ENCODE data around the gene ARFGAP3.

Gene ARFGAP3

DNA sequence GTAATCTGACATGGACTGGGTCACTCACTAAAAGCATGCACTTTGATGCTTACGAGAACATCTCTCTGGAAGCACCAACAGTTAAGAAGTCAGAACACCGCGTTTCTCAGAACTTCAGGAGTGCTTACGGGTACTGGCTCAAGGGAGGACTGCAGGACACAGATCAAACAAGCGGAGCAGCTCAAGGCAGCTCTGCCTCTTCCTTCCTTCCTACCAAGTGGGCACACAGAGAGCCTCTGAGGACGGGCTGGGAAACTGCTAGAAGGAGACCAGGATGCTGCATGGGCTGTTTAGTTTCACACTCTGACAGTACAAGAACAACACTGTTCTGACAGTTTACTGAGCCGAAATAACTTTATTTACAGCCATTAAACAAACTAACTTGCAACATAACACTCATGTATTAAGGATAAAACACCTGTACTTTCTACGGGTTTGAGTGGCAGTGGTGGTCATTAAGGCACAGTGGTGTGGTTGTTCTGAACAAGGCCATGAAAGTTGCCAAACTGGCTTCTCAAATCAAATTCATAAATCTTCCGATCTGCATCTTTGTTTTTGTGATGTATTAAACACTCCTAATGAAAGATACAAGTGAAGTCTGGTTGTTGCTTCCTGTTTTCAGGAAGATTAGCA lies 37.5 kb downstream of the ARFGAP3 start:
- no peak for DNase-seq (ENCODE audit: low read depth)

DNA sequence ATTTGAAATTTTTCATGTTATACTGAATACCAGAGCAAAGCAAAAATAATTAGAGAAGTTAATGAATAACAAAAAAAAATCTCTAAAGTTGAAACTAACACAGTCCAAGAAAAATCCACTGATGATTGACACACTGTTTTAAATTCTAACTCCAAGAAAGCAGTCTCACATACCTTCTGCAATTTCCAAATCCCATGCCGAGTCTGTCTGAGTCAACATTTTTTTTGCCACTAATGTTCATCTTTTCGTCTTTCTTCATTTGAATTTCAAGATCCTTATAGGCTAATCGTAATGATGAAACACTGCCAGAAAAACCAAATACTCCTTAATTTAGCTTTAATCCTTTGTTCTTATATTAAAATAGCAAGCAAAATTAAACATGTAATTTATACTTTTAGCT lies 39.5 kb downstream of the ARFGAP3 start:
- DNase-seq (ENCODE audit: low read depth), result no peak

DNA sequence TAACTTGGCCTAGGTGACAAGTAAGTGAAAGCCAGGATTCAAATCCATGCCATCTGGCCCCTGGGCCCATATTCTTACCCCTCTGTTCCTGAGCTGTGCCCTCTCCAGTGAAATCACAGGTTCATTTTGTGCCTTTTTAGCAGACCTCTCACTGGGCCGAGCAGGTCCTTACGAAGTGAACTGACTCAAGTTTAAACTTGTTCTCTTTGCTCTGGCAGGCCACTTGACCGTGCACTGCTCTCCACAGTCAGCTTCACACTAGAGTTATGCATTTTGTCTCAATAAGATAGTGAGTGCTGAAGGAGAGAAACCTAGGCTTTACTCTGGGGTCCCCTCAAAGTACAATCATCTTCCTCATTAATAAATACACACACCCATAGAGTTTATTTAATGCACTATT lies 40.7 kb downstream of the ARFGAP3 start:
- no peak for DNase-seq (ENCODE audit: low read depth)

DNA sequence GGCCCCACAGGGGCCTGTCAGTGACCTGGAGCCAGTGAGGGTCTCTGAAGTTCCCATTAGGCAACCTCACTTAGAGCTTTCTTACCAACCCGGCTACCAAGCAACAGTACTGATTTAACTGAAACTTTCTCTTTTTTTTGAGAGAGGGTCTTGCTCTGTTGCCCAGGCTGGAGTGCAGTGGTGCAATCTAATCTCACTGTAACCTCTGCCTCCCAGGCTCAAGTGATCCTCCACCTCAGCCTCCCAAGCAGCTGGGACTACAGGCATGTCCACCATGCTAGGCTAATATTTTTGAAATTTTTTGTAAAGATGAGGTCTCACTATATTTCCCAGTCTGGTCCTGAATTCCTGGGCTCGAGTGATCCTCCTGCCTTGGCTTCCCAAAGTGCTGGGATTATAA lies 42.5 kb downstream of the ARFGAP3 start:
- no peak for DNase-seq (ENCODE audit: low read depth)

DNA sequence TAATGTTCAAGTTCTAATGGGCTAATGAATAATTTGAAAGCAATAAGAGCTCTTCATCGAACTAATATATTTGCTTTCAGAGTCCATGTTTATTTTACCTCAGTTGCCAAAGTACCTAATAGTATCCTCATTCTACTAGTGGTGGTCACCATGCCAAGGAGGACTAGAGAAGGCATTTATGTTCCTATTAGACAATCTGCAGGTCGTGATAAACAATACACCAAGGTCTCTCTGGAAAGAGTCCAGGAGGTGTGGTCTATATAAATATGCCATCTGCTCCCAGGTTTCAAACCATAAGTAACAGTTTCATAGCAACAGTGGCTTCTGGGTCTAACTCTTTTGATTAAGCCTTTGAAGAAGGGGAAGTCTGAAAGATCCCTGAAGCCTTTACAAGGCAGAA lies 42.9 kb downstream of the ARFGAP3 start:
- DNase-seq (ENCODE audit: low read depth), result no peak

DNA sequence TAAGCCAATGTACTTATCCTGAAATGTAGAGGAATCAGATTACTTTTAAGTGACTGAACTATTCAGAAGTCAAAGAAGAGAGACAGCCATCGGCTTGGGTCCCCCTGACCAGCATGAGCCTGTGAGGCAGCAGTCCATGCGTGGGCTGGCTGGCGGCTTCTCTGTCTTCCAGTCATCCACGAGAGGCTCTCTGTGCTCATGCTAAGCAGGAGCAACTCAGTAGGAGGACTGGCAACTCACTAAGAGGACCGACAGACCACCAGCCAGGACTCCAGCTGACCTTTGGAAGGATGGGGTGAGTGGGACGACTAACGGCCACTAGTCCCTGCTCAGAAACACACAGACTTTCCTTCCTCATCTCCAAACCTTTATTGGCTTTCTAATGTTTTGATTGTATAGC lies 43.6 kb downstream of the ARFGAP3 start:
- no peak for DNase-seq (ENCODE audit: low read depth)

DNA sequence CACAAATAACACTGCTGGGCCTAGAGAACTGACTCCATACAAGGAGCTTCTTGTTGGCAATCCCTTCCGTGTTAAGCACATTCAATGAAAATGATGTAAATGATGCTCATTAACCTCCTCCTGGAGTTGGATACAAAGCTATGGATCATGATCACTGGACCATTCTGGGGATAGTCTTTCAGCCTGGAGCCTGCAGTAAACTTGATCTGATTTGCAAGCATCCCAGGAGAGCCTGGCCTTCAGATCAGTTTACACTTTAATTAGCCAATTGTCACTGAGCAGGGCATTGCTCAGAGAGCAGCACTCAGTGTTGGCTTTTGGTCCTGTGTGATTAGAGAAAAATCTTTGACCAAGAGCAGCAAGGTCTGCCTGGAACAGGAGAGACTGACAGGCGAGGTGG lies 45.6 kb downstream of the ARFGAP3 start:
- DNase-seq (ENCODE audit: low read depth), result no peak

DNA sequence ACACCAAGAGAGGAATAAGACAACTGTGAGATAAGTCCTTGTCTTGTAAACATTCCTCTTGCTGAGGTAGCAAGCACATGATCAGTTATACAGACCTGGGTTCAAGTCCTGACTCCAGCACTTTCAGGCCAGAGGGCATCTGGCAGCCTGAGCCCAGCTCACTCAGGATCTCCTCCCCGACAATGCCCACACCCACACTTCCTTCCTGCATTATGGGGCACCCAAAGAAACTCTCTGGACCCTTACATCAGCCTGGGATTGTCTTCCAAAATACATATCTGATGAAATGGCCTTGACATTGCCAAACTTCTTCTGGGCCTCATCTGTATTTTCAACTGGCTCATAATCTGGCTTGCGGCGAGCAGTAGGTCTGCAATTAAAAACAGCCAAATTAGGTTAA lies 48.6 kb downstream of the ARFGAP3 start:
- DNase-seq (ENCODE audit: low read depth), result no peak

DNA sequence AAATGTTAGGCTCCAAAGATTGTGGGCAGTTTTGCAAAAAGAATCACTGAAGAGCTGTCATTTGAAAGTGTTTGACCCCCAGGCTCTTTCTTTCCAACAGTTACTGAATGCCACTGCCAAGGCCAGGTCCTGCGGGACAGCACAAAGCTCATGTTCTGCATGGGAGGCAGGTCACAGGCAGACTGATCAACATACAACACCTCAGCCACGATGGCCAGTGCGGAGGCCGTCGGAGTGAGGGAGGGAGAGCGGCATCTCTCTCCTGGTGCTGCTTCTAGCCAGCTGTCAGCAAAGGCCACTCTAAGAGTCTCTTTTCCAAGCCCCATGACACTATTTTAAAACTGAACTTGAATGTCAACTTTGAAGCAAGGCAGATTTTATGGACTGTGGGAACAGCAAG lies 49.9 kb downstream of the ARFGAP3 start:
- no peak for DNase-seq (ENCODE audit: low read depth)

DNA sequence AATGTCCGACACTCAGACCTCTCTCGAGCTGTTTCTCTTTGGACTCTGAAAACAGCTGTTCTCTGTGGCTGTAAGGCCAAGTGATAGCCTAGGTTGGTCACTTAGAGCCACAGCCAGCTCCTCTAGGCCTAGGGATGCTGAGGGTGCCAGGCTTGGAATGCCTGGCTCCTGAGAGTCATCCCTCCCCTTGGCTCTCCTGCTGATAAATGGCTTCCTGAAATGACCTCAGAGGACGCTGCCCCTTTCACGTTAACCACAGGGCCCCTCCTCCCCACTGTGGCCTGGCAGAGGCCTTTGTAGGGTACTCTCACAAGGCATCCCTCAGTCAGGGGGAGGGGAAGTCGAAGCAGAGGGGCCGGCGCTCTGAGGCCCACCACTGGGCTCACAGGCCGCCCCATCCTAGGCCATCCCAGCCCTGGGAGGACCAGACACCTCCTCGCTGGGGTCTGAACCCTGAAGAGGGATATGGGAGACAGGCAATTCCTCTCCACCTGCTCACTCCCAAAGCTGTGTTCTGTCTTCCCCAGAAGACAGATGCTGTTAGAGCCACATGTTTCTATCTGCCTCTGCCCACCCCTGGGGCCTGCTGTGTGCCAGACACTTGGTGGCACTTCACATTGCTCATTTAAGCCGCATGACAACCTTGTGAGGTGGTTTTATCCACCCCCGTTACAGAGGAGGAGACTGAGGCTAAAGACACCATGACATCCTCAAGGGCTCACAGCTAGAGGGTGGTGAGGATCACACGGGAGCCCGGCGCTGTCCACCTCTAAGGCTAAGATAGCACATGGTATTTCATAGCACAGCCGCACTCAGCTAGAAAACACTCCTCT lies 50.9 kb downstream of the ARFGAP3 start:
- DNase-seq (ENCODE audit: low read depth), result no peak

DNA sequence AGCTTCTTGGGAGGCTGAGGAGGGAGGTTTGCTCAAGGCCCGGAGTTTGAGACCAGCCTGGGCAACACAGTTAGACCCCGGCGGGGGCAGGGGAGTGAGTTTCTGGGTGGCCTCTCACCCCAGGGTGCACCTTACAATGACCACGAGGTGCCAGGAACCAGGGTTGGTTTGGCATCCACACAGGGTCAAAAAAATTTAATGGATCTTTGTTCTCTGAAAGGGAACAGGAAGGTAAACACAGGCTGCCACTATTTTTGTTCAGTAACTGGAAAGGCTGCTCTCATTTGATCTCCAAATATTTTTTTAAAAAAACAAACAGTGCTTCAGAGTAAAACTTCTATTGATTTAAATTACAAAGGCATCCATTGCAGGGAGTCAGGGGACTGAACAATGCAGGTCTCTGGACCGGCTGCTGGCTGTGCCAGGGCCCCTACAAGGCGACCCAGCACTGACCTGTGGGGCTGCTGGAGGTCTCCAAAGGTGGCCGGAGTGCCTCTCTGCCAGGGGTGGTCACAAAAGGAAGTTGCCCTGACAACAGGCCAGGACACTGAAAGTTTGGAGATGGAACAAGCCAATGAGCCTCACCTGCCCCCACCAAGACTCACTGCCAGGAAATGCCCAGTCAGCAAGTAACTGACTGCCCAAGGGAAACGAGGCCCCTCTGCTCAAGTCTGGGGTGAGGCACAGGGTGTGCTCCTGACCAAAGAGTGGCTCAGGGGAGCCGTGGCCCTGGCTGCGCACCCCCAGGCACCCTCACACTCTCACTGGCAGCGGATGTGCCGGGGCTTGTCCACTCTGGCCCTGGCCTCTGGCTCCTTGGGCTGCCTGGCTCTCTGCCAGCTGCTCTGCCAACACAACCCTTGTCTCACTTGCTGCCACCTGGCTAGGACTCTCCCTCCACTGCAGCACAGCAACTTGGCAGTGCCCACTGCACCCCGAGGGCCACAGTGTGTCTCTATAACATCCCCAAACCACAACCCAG lies 51.8 kb downstream of the ARFGAP3 start:
- DNase-seq (ENCODE audit: low read depth), result no peak

DNA sequence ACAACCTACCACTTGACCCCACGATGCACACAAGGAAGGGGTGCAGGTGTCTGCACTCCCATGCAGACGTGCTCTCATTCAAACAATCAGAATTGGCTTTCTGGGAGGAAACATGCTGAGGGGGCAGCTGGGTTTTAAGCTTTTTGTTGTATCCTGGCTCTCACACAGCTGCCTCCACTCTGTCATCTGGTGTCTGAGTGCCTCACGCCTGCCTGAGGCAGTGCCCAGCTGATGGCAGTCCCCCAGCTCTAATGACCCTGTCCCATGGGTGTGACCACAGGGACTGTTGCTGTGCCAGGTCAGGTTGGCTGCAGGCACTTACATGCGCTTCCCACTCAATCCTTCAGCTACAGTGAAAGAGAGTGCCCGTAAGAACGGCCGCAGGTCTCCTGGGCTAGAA lies 53.7 kb downstream of the ARFGAP3 start:
- no peak for DNase-seq (ENCODE audit: low read depth)

DNA sequence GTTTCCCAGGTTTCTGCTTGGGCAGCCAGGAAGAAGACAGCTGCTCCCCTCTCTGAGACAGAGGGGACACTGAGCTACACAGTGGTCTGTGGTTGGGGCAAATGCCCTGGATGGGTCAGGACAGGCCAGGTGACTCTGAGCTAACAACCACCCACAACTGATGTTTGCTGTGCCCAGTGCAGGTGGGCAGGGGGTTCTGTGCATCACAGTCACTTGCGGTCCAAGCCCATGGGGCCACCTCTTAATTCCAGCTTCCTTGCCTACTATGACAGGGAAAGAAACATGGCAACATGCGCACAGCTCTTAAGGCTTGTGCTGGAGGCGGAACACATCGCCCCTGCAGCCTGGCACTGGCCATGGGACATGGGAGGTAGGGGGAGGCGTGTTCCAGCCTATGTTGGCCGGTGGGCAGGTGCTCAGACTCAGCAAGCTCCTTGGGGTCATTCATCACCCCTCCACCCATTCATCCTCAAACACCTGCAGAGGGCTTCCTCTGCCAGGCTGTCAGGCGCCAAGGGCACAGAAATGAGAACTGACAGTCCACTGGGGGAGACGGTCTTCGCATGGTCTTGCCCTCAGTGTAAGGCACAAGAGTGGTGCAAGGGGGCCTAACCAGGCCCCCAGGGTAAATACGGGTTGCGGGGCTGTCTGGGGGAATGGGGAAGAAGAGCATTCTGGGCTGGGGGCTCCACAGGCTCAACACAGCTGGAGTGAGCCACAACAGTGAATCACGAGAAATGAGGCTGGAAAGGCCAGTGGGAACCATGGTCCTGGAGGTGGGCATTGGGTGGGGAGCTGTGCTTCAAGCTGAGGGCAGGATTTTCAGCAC lies 55.6 kb downstream of the ARFGAP3 start:
- no peak for DNase-seq (ENCODE audit: low read depth)

DNA sequence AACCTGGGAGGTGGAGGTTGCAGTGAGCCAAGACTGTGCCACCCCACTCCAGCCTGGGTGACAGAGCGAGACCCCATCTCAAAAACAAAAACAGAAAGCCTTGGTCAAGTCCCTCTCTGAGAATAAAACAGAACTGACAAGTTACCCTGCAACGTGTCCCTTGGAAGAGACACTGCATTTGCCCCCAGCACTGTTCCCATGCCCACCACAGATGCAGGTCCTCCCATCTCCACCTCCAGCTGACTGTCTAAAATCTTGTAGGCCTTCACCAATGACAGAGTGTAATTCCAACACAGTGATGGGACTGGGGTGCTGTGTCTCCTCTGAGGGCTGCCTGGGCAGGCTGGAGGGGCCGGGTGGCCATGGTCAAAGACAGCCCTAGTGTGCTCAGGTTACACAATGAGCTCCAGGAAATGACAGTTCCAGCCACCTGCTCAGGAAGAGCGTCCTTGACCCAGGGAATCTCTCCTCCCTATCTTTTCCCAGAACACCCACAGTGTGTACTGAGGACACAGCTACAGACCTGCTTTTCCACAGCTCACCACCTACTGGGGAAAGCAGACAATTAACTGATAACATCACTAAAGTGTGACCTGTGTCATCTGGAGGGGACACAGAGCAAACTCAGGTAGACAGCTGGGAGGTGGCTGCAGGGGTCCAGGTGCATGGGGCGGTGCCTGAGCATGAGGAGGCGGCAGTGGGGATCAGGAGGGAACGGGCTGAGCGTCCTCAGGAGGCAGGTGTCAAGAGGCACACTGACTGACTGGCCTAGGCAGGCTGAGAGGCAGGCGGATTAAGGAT lies 56.4 kb downstream of the ARFGAP3 start:
- no peak for DNase-seq (ENCODE audit: low read depth)

DNA sequence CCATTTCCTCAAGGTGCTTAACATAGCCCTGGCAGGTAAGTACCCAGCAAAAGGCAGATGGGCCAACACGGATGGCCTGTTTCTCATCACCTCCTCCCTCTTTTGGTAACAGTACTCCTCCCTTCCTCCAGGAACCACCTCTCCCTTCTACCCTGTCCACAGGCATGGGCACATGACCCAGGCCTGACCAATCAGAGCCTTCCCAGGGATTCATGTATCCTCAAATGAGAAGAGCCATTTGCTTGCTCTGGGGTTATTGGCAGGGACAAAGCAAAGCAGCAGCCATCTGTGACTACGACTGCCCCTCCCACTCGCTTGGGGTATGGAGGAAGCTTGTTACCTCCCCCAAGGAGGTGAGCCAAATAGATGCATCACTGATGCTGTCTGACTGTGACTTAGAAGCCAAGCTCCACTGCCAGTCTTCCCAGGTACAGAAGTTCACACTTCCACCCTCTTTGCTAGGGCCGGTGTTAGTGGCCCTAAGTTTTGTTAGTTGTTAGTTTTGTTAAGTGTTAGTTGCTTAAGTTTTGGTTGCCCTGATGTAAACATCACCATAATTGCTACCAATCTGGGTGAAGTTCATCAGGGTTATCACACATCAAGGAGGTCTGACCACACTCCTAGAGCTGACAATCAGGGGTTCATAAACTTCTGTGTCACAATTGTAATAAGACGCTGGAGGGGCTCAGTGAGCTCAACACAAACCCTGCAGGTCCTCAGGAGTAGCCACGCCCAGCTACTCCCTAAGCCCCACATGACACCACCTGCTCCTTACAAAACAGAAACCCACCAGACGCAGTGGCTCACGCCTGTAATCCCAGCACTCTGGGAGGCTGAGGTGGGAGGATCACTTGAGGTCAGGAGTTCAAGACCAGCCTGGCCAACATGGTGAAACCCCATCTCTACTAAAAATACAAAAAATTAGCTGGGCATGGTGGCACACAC lies 57.3 kb downstream of the ARFGAP3 start:
- DNase-seq (ENCODE audit: low read depth), result no peak

DNA sequence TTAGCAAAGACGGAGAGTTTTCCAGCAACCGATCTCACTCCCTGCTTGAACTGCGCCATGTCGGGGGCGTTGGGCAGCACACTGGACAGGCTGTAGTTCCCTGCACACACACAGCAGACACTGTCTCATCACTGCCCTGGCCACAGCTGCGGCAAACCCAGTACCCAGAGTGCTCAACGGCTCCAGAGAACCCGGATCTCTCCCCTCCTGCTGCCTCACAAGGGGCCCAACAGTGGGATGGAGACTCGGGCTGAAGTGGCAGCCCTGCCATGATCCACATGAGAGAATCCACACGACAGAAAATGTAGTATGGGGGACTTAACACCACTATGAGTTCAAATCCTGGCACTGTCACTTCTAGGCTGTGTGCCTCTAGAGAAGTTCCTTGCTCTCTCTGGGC lies 58.0 kb downstream of the ARFGAP3 start:
- no peak for DNase-seq (ENCODE audit: low read depth)

DNA sequence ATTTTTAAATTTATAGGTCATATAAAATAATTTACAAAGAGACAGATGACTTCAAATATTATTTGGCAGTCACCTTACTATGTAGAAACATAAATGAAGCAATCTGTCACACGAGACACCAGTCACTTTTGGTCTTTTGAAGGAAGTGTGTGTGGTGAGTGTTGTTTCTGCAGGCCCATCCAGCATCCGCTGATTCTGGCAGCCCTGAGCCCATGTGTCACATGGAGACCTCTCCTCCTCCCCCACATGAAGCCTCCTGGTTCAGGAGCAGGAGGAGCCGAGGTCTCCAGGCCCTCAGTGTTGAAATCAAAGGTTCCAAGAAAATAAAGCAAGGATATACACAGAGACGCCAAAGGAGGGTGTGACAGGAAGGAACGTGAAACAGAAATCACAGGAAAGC lies 60.1 kb downstream of the ARFGAP3 start:
- no peak for DNase-seq (ENCODE audit: low read depth)

DNA sequence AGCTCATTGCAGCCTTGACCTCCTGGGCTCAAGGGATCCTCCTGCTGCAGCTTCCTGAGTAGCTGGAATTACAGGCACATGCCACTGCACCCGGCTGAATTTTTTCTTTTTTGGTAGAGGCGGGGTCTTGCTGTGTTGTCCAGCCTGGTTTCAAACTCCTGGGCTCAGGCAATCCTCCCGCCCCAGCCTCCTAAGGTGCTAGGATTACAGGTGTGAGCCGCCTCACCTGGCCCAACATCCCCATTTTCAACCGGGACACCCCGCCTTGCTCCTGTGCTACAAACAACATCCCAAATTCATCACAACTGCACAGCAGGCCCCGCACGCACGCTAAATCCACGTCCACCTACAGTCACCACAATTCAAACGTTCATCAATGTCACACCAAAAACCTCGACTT lies 61.0 kb downstream of the ARFGAP3 start:
- no peak for DNase-seq (ENCODE audit: low read depth)

DNA sequence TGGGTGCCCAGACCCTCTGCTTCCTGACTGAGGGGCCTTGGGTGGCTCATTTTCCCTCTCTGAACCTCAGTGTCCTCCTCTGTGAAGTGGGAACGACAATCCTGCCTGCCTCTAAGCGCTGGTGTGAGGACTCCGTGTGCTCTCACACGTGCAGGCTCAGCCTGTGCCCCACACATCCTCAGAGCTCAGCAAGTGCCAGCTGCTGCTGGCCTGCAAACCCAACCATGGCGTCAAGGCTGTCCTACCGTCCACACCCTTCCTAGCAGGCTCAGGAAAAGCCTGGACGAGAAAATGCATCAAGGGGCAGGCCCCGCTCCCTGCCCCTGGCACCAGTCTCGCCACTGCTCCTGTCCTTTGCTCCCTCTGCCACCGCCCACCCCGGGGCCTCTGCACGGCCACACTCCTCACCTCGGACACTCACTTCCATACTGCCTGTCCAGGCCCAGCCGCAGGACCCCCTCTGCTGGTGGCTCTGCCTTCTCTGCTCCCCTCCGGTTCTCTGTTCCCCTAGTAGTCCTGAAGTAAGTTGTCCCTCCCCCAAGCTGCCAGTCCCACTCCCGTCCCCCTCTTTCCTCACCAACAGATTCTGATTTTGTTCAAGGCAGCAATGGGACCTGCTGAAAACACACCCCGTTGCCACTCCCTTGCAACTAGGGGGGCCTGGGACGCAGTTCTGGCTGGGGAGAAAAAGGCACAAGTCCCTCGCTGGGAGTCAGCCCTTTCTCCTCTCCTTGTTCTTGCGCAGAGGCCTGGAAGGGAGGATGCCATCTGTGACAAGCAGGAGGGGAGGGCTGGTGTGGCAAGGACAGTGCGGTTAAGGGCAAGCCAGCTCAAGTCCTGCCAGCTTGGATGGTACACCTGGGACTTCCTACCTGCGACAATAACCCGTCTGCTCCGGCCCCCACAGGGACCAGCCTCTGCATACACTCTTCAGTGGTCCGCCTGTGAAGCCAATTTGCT lies 62.2 kb downstream of the ARFGAP3 start:
- no peak for DNase-seq (ENCODE audit: low read depth)
